H1 (cell line): ENCODE measurements around the gene HLA-DPA1.

Experiments used
- EZH2 ChIP-seq: fragments of 200-600 bp; sonication (generic); IDR thresholded peaks from 2 replicates; pipeline ENCODE4 v1.7.1; 2012; ENCODE audit warnings: low read depth, mild to moderate bottlenecking, moderate library complexity, low read length, inconsistent platforms; ENCODE audit not compliant: severe bottlenecking
- USF2 ChIP-seq: IDR thresholded peaks from 2 replicates; pipeline ENCODE4 v1.6.1; 2011; ENCODE audit warnings: low read length, improper control_type of control experiment

- no peak for TF ChIP-seq EZH2
- no peak for TF ChIP-seq USF2
Measured at GRCh38 chr6:33079580-33079979, 6.1 kb upstream of the HLA-DPA1 start.
